K562 (cell line): ENCODE data around the gene DSG2.

Source experiments
- FOXK1 ChIP-seq: sonication (generic); formaldehyde crosslinking; IDR thresholded peaks from 2 replicates; pipeline ENCODE4 v1.8.0; 2022; ENCODE audit warnings: missing genetic modification reagents, mild to moderate bottlenecking, borderline replicate concordance
- TAF1 ChIP-seq: IDR thresholded peaks from 2 replicates; pipeline ENCODE4 v1.6.1; 2011; ENCODE audit warnings: mild to moderate bottlenecking, low read length, moderate library complexity; ENCODE audit not compliant: insufficient read depth, control insufficient read depth, severe bottlenecking; ENCODE audit errors: extremely low read depth
- TF ChIP-seq, protein P1 (sequence below), 2 experiments: fragments of 450-650 bp; IDR thresholded peaks; 2 replicates each; pipeline ENCODE4 v1.6.1; 2018; ENCODE audit warnings: mild to moderate bottlenecking in 2 of 2, low read depth in 1 of 2; ENCODE audit not compliant: partially characterized antibody in 2 of 2

DNA sequence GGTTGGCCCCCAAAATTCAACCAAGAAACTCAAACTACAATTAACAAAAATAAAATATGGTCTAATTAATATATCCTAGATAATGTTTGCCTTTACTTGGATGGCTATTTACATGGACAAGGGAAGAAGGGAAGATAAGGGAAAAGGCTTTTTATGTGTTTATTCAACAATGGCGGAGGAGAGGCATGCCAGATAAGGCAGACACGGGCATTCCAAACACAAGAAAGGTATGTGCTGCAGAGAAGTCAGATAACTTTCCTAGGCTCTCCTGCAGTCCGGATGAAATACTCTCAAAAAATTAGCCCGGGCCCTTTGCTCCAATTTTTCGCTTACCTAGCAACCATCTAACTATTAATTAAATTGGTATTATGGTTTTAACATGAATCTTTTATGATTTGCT is 88.6 kb downstream of the DSG2 start:
- TF ChIP-seq, protein P1, sequence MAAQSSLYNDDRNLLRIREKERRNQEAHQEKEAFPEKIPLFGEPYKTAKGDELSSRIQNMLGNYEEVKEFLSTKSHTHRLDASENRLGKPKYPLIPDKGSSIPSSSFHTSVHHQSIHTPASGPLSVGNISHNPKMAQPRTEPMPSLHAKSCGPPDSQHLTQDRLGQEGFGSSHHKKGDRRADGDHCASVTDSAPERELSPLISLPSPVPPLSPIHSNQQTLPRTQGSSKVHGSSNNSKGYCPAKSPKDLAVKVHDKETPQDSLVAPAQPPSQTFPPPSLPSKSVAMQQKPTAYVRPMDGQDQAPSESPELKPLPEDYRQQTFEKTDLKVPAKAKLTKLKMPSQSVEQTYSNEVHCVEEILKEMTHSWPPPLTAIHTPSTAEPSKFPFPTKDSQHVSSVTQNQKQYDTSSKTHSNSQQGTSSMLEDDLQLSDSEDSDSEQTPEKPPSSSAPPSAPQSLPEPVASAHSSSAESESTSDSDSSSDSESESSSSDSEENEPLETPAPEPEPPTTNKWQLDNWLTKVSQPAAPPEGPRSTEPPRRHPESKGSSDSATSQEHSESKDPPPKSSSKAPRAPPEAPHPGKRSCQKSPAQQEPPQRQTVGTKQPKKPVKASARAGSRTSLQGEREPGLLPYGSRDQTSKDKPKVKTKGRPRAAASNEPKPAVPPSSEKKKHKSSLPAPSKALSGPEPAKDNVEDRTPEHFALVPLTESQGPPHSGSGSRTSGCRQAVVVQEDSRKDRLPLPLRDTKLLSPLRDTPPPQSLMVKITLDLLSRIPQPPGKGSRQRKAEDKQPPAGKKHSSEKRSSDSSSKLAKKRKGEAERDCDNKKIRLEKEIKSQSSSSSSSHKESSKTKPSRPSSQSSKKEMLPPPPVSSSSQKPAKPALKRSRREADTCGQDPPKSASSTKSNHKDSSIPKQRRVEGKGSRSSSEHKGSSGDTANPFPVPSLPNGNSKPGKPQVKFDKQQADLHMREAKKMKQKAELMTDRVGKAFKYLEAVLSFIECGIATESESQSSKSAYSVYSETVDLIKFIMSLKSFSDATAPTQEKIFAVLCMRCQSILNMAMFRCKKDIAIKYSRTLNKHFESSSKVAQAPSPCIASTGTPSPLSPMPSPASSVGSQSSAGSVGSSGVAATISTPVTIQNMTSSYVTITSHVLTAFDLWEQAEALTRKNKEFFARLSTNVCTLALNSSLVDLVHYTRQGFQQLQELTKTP (IDR thresholded peaks at IDR 0.05; ENCODE audit: low read depth in 1 of 2, partially characterized antibody in 2 of 2): no peak
- no peak for TF ChIP-seq TAF1
- TF ChIP-seq FOXK1 (CRISPR knock-in tag): no peak
